ENCODE measurements around the gene ANKDD1A. TPM values are rescaled to one million over a fixed set of nuclear protein-coding genes. Genes with fewer than 3 reads are reported as not detected.

ANKDD1A gene
- 1 to 10 TPM; 3.8 to 8.9 TPM for total RNA-seq

DNA sequence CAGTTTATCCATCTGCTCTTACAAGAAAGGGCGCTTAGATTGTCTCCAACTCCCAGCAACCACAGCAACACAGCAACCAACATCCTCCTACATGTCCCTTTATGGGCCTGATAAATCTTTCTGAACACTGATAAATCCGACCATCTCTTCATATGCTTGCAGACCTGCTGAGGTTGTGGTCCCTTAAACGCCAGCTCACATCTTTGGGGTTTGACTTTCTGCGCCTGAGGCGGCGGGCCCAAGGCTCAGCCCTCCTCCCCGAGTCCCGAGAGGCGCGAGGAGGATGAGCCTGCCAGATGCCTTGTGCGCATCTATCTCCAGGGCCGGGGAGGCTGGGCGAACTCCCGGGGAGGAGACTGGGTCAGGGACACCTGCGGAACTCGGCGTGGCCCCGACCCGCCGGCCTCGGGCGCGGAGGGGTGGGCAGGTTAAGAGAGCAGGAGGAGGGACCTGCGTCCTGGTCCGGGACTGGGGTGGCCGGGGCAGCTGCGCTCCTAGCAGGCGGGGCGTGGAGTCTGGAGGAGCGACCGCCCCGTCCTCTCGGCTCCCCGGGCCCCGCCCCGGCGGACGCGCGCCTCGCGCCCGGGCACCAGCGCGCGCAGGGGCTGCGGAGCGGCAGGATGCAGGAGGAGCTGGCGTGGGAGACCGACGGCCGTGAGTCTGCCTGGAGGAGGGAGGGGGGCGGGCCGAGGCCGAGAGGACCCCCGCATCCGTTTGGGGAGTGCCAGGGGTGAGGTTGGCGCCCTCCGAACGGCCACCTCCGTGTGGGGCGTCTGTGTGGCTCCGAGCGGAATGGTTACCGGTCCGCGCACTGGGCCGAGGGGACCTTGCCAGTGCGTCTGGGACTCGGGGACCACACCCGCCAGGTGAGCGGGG, at the start of gene ANKDD1A:
Gene ANKDD1A, plus strand, starts transcription at position 592 of the 876 bp plus-strand sequence. Its CDS starts 29 bp downstream, at position 621.
- peak; percentile 68 to 96 for ATAC-seq
- H3K36me3 Mint-ChIP-seq: no peaks in the 10 kb centered on the region
- peak in 1 of 2 donors; percentile 72 for DNase-seq (ENCODE audit: low spot score in 2 of 2)
- no peaks in the 10 kb centered on the region for H3K9me3 Mint-ChIP-seq
- no peak within 1 kb of the TSS for H3K27ac Mint-ChIP-seq

GRCh38 chr15:64861960-64862359, 49.7 kb upstream of the ANKDD1A start:
- no peaks in the 10 kb centered on the region for H3K9me3 Mint-ChIP-seq
- ATAC-seq (no peak), DNase-seq (ENCODE audit: low spot score in 2 of 2) (no peak)
- H3K27ac Mint-ChIP-seq: peak overlapping the region; percentile 66 to 82
- no peaks in the 10 kb centered on the region for H3K36me3 Mint-ChIP-seq

DNA sequence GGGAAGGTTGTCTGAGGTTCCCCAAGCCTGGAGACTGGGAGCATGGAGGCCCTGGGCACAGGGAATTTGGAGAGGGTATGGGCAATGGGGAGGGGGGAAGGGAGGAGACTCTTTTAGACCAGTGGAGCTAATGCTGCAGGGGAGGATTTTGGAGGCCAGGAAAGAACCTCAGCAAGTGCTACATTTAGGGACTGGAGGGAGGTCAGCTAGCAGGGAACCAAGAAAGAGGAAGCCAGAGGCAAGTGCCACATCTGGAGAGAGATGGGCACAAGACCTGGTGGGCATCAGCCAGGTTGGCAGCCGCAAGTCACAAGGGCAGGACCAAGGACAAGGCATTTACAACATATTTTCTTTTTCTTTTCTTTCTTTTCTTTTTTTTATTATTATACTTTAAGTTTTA, 49.3 kb upstream of the ANKDD1A start:
- ATAC-seq: no peak
- Mint-ChIP-seq H3K36me3 (no peaks in the 10 kb centered on the region), H3K9me3 (no peaks in the 10 kb centered on the region), H3K27ac (peak overlapping the region; percentile 66 to 82)
- DNase-seq (ENCODE audit: low spot score in 2 of 2): no peak

DNA sequence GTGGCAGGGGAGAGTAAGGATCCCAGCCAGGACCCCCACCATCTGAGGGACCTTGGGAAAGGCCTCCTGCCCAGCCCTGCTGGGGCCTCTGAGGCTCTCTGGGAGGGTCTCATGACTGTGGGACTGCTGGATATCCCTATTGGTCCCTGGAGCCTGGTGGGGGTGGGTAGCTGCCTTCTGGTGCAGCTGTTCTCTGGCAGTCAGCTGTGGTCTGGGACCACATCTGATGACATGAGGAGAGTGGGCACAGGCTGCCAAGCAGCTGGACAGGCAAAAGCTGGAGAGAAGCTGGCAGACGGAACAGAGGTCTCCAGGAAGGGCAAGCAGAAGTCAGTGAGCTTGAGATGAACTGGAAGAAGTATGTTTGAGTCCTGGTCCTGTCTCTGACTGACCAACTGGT, 47.6 kb upstream of the ANKDD1A start:
- Mint-ChIP-seq H3K9me3 (no peaks in the 10 kb centered on the region), H3K27ac (peak overlapping the region in 1 of 2 donors; percentile 94), H3K36me3 (no peaks in the 10 kb centered on the region)
- DNase-seq (ENCODE audit: low spot score in 2 of 2) (no peak), ATAC-seq (no peak)

DNA sequence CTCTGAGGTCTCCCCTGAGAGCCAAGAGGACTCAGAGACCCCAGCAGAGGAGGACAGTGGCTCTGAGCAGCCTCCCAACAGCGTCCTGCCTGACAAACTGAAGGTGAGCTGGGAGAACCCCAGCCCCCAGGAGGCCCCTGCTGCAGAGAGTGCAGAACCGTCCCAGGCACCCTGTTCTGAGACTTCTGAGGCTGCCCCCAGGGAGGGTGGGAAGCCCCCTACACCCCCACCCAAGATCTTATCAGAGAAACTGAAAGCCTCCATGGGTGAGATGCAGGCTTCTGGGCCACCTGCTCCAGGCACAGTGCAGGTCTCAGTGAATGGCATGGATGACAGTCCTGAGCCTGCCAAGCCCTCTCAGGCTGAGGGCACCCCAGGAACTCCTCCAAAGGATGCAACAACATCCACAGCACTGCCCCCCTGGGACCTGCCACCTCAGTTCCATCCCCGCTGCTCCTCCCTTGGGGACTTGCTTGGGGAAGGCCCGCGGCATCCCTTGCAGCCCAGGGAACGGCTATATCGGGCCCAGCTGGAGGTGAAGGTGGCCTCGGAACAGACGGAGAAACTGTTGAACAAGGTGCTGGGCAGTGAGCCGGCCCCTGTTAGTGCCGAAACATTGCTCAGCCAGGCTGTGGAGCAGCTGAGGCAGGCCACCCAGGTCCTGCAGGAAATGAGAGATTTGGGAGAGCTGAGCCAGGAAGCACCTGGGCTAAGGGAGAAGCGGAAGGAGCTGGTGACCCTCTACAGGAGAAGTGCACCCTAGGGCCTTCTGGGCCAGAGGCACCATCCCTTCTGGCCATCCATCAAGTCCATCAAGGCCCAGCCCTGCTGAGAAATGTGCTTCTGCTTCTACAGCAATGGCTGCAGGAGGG, 46.3 kb upstream of the ANKDD1A start:
- peak overlapping the region in 1 of 2 donors; percentile 44 for H3K27ac Mint-ChIP-seq

DNA sequence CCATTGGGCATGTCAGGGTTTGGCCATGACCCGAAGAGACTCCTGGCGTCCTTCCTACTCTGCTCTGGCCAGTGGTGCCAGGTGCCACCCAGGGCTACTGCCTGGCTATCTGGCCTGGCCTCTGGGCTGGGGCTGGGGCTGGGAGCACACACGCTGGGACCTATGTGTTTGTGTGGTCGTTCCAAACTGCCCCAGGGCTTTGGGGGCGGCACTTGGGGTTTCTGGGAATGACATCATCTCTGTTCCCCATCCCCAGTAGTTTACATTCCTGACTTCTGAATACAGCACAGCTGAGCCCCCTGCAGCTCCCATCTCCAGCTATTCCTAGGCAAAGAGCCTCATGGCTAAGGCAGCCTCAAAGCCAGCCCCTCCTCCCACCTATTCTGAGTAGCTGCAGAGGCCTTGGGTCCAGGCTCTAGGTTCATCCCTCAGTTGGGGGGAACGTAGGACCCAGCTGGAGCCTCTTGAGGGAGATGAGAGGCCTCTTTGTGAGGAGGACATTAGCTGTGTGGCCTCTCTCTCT, 45.6 kb upstream of the ANKDD1A start:
- DNase-seq (ENCODE audit: low spot score in 2 of 2) (no peak), ATAC-seq (no peak)
- H3K27ac Mint-ChIP-seq: no peak overlapping the region
- H3K36me3 Mint-ChIP-seq: no peaks in the 10 kb centered on the region
- H3K9me3 Mint-ChIP-seq: no peaks in the 10 kb centered on the region

More for the DNA sequence above, 46.3 kb upstream of the ANKDD1A start:
- DNase-seq (ENCODE audit: low spot score in 2 of 2): no peak
- H3K9me3 Mint-ChIP-seq: no peaks in the 10 kb centered on the region
- ATAC-seq: peak in 1 of 2 donors; percentile 28
- no peaks in the 10 kb centered on the region for H3K36me3 Mint-ChIP-seq

DNA sequence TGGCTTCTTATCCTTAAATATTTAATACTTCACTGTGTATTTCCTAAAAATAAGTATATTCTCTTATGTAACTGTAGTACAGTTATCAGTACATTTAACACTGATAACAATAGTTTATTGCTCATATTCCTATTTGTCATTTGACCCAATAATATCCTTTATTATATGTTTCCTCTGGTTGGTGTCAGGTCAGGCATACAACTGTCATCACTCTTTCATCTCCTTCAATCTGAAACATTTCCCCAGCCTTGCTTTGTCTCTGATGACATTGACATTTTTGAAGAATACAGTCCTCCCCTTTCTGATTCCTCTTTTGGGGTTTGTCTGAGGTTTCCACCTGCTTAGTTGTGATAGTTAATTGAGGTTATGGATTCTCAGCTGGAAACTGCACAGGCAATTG, 42.2 kb upstream of the ANKDD1A start:
- ATAC-seq (no peak), DNase-seq (ENCODE audit: low spot score in 2 of 2) (no peak)
- H3K9me3 Mint-ChIP-seq: no peaks in the 10 kb centered on the region
- H3K27ac Mint-ChIP-seq: no peak overlapping the region
- H3K36me3 Mint-ChIP-seq: no peaks in the 10 kb centered on the region

DNA sequence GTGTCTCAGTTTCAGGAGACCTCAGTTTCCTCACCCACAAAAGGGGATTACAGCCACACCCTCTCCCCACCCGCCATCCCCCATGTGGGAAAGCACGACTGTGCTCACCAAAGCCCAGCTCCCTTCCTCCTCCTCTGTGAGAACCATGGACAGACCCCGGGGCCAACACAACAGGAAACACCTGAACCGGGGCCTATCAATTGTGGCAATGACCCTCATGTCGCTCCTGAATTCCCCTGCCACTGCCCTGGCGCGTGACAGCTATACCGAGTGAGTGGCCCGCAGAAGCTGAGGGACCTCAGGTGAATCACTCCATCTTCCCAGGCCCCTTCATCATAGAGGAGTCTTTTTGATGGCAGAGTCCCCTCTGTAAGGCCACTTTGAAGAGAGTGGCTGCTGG, 41.3 kb upstream of the ANKDD1A start:
- no peaks in the 10 kb centered on the region for H3K36me3 Mint-ChIP-seq
- DNase-seq (ENCODE audit: low spot score in 2 of 2): no peak
- no peaks in the 10 kb centered on the region for H3K9me3 Mint-ChIP-seq
- H3K27ac Mint-ChIP-seq: no peak overlapping the region
- ATAC-seq: no peak

- no peak for DNase-seq (ENCODE audit: low spot score in 2 of 2)
- no peaks in the 10 kb centered on the region for H3K9me3 Mint-ChIP-seq
- no peak for ATAC-seq
- H3K27ac Mint-ChIP-seq: no peak overlapping the region
- no peaks in the 10 kb centered on the region for H3K36me3 Mint-ChIP-seq
Measured at GRCh38 chr15:64875641-64876223, 36.0 kb upstream of the ANKDD1A start.

- Mint-ChIP-seq H3K36me3 (no peaks in the 10 kb centered on the region), H3K27ac (no peak overlapping the region), H3K9me3 (no peaks in the 10 kb centered on the region)
- ATAC-seq (no peak), DNase-seq (ENCODE audit: low spot score in 2 of 2) (no peak)
Measured at GRCh38 chr15:64877435-64877834, 34.3 kb upstream of the ANKDD1A start.

- DNase-seq (ENCODE audit: low spot score in 2 of 2) (no peak), ATAC-seq (no peak)
- no peaks in the 10 kb centered on the region for H3K9me3 Mint-ChIP-seq
- H3K27ac Mint-ChIP-seq: no peak overlapping the region
- H3K36me3 Mint-ChIP-seq: no peaks in the 10 kb centered on the region
Measured at GRCh38 chr15:64878705-64879104, 33.0 kb upstream of the ANKDD1A start.

GRCh38 chr15:64883100-64883581, 28.6 kb upstream of the ANKDD1A start:
- no peak for DNase-seq (ENCODE audit: low spot score in 2 of 2)
- peak overlapping the region; percentile 79 to 92 for H3K27ac Mint-ChIP-seq
- H3K36me3 Mint-ChIP-seq: no peaks in the 10 kb centered on the region
- peak; percentile 80 to 90 for ATAC-seq
- H3K9me3 Mint-ChIP-seq: no peaks in the 10 kb centered on the region

- ATAC-seq (peak; percentile 77 to 84), DNase-seq (ENCODE audit: low spot score in 2 of 2) (peak; percentile 67 to 85)
- Mint-ChIP-seq H3K36me3 (no peaks in the 10 kb centered on the region), H3K9me3 (no peaks in the 10 kb centered on the region), H3K27ac (peak overlapping the region; percentile 79 to 92)
Measured at GRCh38 chr15:64883997-64884511, 27.6 kb upstream of the ANKDD1A start.

GRCh38 chr15:64884679-64885078, 27.0 kb upstream of the ANKDD1A start:
- Mint-ChIP-seq H3K9me3 (no peaks in the 10 kb centered on the region), H3K36me3 (no peaks in the 10 kb centered on the region), H3K27ac (no peak overlapping the region)
- DNase-seq (ENCODE audit: low spot score in 2 of 2): no peak
- no peak for ATAC-seq

- Mint-ChIP-seq H3K36me3 (no peaks in the 10 kb centered on the region), H3K9me3 (no peaks in the 10 kb centered on the region), H3K27ac (no peak overlapping the region)
- DNase-seq (ENCODE audit: low spot score in 2 of 2) (no peak), ATAC-seq (no peak)
Measured at GRCh38 chr15:64888336-64888735, 23.4 kb upstream of the ANKDD1A start.

DNA sequence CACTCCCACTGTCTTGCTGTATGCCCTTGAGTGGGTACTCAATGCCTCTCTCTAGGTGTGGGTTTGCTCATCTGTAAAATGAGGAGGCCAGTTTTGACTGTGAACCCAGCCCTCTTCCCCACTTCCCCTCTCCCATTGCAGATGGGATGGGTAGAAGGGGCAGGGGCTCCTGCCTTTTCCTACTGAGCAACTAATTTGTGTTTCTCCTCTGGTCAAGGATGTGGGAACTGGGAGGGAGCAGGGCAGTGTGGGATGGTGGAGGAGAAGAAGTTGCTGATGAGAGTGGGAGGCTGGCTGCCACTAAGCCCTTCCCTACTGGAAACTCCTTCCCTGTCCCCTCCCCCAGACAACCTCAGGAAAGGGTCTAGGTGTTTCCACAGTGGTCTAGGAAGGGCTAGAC, 20.1 kb upstream of the ANKDD1A start:
- Mint-ChIP-seq H3K36me3 (peaks cover 0 to 4% of the 10 kb centered on the region in 2 donors), H3K9me3 (no peaks in the 10 kb centered on the region), H3K27ac (peak overlapping the region; percentile 98 to 100)
- DNase-seq (ENCODE audit: low spot score in 2 of 2): no peak
- ATAC-seq: no peak

All from activated naive CD4-positive, alpha-beta T cell treated with anti-CD3 and anti-CD28 coated beads, Interleukin-2, amount 50 U/mL, for 72 hours (primary cell).